ENCODE results near the gene SETD7. TPM values are rescaled to one million over a fixed set of nuclear protein-coding genes. Genes with fewer than 3 reads are reported as not detected.

The SETD7 gene
- total and polyA plus RNA-seq, 2 of the 4 experiments (the other 2 are of a cell fraction) = 17.0 to 46.6 TPM

- TF ChIP-seq, protein P1, sequence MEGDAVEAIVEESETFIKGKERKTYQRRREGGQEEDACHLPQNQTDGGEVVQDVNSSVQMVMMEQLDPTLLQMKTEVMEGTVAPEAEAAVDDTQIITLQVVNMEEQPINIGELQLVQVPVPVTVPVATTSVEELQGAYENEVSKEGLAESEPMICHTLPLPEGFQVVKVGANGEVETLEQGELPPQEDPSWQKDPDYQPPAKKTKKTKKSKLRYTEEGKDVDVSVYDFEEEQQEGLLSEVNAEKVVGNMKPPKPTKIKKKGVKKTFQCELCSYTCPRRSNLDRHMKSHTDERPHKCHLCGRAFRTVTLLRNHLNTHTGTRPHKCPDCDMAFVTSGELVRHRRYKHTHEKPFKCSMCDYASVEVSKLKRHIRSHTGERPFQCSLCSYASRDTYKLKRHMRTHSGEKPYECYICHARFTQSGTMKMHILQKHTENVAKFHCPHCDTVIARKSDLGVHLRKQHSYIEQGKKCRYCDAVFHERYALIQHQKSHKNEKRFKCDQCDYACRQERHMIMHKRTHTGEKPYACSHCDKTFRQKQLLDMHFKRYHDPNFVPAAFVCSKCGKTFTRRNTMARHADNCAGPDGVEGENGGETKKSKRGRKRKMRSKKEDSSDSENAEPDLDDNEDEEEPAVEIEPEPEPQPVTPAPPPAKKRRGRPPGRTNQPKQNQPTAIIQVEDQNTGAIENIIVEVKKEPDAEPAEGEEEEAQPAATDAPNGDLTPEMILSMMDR (conservative IDR thresholded peaks at IDR 0.05; ENCODE audit: low read depth, low read length) = no peak
- TF ChIP-seq RCOR1 (IDR thresholded peaks at IDR 0.05; ENCODE audit: insufficient replicate concordance, low read length) (no peak), FOS (IDR thresholded peaks at IDR 0.05; ENCODE audit: low read depth, low read length) (no peak)
These were observed 40.5 kb downstream of the SETD7 start (continued) for GRCh38 chr4:139515531-139515958.

- no peak for ATAC-seq (ENCODE audit: low read depth)
- no peak overlapping the region for H3K23ac ChIP-seq (ENCODE audit: low read depth, low read length)
- TF ChIP-seq CEBPB (IDR thresholded peaks at IDR 0.05; ENCODE audit: low read depth, low read length) (no peak), FOS (IDR thresholded peaks at IDR 0.05; ENCODE audit: low read depth, low read length) (no peak), MXI1 (IDR thresholded peaks at IDR 0.05; ENCODE audit: borderline replicate concordance, low read depth, low read length) (no peak), MAFK (IDR thresholded peaks at IDR 0.05; ENCODE audit: low read depth, low read length) (no peak), MAZ (IDR thresholded peaks at IDR 0.05; ENCODE audit: borderline replicate concordance, low read depth, low read length) (no peak), RFX5 (IDR thresholded peaks at IDR 0.05; ENCODE audit: low read depth, low read length) (no peak), POLR2A (IDR thresholded peaks at IDR 0.05; ENCODE audit: low read depth, low read length) (no peak), RAD21 (IDR thresholded peaks at IDR 0.05; ENCODE audit: low read length) (no peak)
- TF ChIP-seq, protein P1 (conservative IDR thresholded peaks at IDR 0.05; ENCODE audit: low read depth, low read length) = no peak
- TF ChIP-seq, protein P2, sequence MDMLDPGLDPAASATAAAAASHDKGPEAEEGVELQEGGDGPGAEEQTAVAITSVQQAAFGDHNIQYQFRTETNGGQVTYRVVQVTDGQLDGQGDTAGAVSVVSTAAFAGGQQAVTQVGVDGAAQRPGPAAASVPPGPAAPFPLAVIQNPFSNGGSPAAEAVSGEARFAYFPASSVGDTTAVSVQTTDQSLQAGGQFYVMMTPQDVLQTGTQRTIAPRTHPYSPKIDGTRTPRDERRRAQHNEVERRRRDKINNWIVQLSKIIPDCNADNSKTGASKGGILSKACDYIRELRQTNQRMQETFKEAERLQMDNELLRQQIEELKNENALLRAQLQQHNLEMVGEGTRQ (IDR thresholded peaks at IDR 0.05; ENCODE audit: low read depth, low read length) = no peak
These were observed 41.5 kb downstream of the SETD7 start for GRCh38 chr4:139514382-139515059.

More at GRCh38 chr4:139514382-139515059, 41.5 kb downstream of the SETD7 start:
- H4K5ac ChIP-seq (ENCODE audit: low read depth, low read length) = no peak overlapping the region
- no peak overlapping the region for H3K9ac ChIP-seq (ENCODE audit: low read depth, low read length)
- H4K91ac ChIP-seq (ENCODE audit: insufficient read depth, low read depth, low read length) = no peak overlapping the region
- no peak overlapping the region for H3K27ac ChIP-seq (ENCODE audit: insufficient read depth, low read length)
- H3K4ac ChIP-seq (ENCODE audit: low read depth, low read length) = no peak overlapping the region
- H3K27me3 ChIP-seq (ENCODE audit: control insufficient read depth, insufficient read depth, low read length) = no peaks in the 10 kb centered on the region
- H3K14ac ChIP-seq (replicated peaks; ENCODE audit: low read depth, low read length) = no peak overlapping the region
- H3K36me3 ChIP-seq (ENCODE audit: control insufficient read depth, insufficient read depth, low read length) = peaks cover 44% of the 10 kb centered on the region
- dilution Hi-C loops (cut with HindIII; ENCODE audit: low sequenced_read_pairs, unreplicated experiment) (no loop called here), intact Hi-C loops (cut with micrococcal nuclease) (loop anchor here (1.0 kb wide), 1 partner anchor 41 kb away; no protein-coding TSS in a partner anchor), in situ Hi-C loops (cut with MboI; ENCODE audit: low sequenced_read_pairs) (no loop called here)
- POLR2A ChIA-PET (ENCODE audit: unreplicated experiment) = no interaction called here
- H4K20me1 ChIP-seq (ENCODE audit: insufficient read depth, low read length) = no peaks in the 10 kb centered on the region
- CTCF ChIA-PET = interaction anchor here (1.3 kb wide), 1 partner anchor 17 kb away, joined by 7 read pairs; no protein-coding TSS in a partner anchor
- H2AK5ac ChIP-seq (ENCODE audit: low read depth, low read length) = no peak overlapping the region
- H3K4me1 ChIP-seq (ENCODE audit: control insufficient read depth, insufficient read depth, low read length) = no peaks in the 10 kb centered on the region
- H2AFZ ChIP-seq (replicated peaks; ENCODE audit: low read length, poor library complexity) = no peak overlapping the region
- H3K79me1 ChIP-seq (ENCODE audit: low read depth in 1 of 2, low read length in 2 of 2) = no peaks in the 10 kb centered on the region; a peak in 1 of 4 replicates
- H2BK15ac ChIP-seq (ENCODE audit: low read depth, low read length) = no peak overlapping the region
- no peak overlapping the region for H2AK9ac ChIP-seq (replicated peaks; ENCODE audit: low read depth, low read length, poor library complexity)
- no peak overlapping the region for H3K56ac ChIP-seq (ENCODE audit: extremely low read depth, insufficient read depth, low read length)
- 80% methylated on average over 1 of the region's 8 CpGs; no CpG with 5 or more reads in 1 of the 2 experiments for WGBS, 2 experiments (ENCODE audit: extremely low coverage in 2 of 2, insufficient read length in 1 of 2)
- no peak overlapping the region for H3K4me3 ChIP-seq (ENCODE audit: insufficient read depth, low read depth, low read length)
- no peak for DNase-seq
- no TSS peak for BruUV-seq (replicated peaks)
- H3K9me1 ChIP-seq (ENCODE audit: insufficient read depth, low read length) = no peaks in the 10 kb centered on the region; the same call in 1 of the 2 replicates
- no peak overlapping the region for H4K8ac ChIP-seq (ENCODE audit: low read depth in 2 of 2, low read length in 2 of 2)
- no peak overlapping the region for H2BK20ac ChIP-seq (ENCODE audit: low read depth, low read length)
- H3K18ac ChIP-seq (ENCODE audit: low read depth, low read length) = no peak overlapping the region
- H3K9me3 ChIP-seq (ENCODE audit: control insufficient read depth, insufficient read depth, low read length) = no peaks in the 10 kb centered on the region
- H2BK5ac ChIP-seq (ENCODE audit: low read depth, low read length, poor library complexity, severe bottlenecking) = no peak overlapping the region
- H3K4me2 ChIP-seq (ENCODE audit: low read depth, low read length) = no peak overlapping the region
- no peak overlapping the region for H2BK120ac ChIP-seq (ENCODE audit: low read depth, low read length)
